HG03571 (cell line): ENCODE data around the gene CTNNA1.
"Not testable (repeated sequence)": the region's sequence is repeated elsewhere in the genome, so short reads cannot be mapped to it uniquely, and the experiment has no call there.

ENCODE experiments used
- ATAC-seq: cut with Tn5 transposase; IDR thresholded peaks from one replicate; pipeline ENCODE4 v1.9.1; 2021; ENCODE audit not compliant: unreplicated experiment

The CTNNA1 gene

GRCh38 chr5:138752951-138753793 lies at the start of gene CTNNA1:
CTNNA1 (plus strand) TSS chr5:138753425; CDS start chr5:138781925, 28,500 bp downstream.
- peak; percentile 44 for ATAC-seq

GRCh38 chr5:138703777-138704176 lies 49.4 kb upstream of the CTNNA1 start:
- ATAC-seq: not testable (repeated sequence)

DNA sequence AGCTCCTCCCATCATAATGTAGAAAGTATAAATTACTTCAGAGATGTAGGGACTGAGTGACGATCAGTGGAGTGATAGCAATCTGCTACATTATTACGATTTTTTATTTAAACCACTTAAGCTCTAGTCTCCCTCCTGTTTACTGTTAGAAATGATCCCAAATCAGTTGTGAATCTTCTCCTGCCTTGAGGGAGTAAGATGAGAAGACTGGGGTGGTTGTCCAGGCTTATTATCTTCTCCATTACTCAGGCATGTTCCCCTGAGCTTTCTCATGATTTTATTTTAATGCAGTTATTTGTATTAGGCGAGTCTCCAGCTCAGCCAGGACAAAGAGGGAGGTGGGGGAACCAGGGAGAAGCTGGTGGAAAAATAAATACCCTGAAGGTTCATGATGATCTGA lies 48.2 kb upstream of the CTNNA1 start:
- ATAC-seq: no peak

- ATAC-seq: no peak
Measured at GRCh38 chr5:138705567-138705966, 47.7 kb upstream of the CTNNA1 start.

GRCh38 chr5:138706655-138707480 lies 46.4 kb upstream of the CTNNA1 start:
- no peak for ATAC-seq

GRCh38 chr5:138708791-138709190 lies 44.4 kb upstream of the CTNNA1 start:
- ATAC-seq: no peak

GRCh38 chr5:138709202-138709601 lies 44.0 kb upstream of the CTNNA1 start:
- ATAC-seq: no peak

GRCh38 chr5:138711087-138711486 lies 42.1 kb upstream of the CTNNA1 start:
- ATAC-seq: no peak

DNA sequence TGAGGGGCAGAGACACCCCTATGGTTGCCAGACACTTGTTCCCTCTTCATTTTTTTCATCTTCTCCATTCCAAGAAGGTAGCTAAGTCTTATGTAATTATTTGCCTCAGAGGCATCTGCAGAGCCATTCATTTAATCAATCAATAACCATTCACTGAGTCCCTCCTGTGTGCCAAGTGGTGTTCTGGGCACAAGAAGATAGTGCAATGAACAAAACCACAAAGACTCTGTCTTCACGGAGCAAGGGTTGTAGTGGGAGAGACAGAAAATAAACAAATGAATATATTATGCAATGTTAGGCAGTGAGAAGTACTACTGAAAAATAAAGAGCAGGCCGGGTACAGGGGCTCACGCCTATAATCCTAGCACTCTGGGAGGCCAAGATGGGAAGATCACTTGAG lies 41.4 kb upstream of the CTNNA1 start:
- ATAC-seq: no peak

DNA sequence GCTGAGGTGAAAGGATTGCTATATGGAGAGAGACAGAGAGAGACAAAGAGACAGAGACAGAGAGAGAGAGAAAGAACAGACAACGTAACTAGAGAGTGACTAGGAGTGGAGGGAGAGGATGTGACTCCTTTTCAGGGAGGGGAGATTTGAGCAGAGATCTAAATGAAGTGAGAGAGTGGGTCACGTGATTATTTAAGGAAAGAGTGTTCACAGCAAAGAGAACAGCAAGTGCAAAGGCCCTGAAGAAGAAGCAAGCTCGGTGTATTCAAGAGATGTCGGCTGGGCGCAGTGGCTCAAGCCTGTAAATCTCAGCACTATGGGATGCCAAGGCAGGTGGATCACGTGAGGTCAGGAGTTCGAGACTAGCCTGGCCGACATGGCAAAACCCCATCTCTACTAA lies 40.9 kb upstream of the CTNNA1 start:
- no peak for ATAC-seq

- ATAC-seq: no peak
Measured at GRCh38 chr5:138712791-138713190, 40.4 kb upstream of the CTNNA1 start.

DNA sequence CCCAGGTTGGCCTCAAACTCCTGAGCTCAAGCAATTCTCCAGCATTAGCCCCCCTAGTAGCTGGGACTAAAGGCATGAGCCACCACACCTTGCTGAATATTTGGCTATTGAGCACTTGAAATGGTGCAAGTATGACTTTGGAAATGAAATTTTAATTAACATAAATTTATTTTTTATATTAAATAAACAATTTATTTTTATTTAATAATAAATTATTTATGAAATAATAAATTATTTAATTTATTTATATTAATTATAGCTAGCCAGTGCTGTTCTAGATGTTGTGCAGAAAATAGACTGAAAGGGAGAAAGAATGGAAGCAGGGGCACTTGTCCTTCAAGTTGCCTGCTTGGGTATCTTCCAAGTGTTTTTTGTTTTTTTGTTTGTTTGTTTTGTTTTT lies 40.0 kb upstream of the CTNNA1 start:
- no peak for ATAC-seq

GRCh38 chr5:138714694-138715093 lies 38.5 kb upstream of the CTNNA1 start:
- ATAC-seq: no peak

GRCh38 chr5:138715931-138716432 lies 37.2 kb upstream of the CTNNA1 start:
- not testable (repeated sequence) for ATAC-seq

DNA sequence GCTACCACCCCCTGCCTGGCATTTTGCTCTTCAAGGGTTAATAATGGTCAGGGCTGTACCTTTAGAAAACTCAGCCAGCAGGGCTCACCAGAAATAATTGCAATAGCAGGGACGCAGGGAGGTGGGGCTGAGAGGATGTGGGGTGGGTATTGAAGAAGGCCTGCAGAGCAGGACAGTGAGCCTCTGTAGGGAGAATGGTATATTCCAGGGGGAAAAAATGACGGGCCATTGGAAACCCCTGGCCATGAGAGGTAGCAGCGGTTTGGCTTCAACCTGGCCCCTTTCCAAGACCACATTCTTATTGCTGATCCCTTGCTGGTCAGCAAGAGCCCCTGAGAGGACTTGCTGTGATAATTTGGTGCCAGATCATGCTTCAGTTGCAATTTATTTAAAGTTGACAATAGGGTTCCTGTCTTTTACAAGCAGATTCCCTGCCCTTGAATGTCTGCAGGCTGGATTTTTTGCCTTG lies 36.7 kb upstream of the CTNNA1 start:
- ATAC-seq: no peak

DNA sequence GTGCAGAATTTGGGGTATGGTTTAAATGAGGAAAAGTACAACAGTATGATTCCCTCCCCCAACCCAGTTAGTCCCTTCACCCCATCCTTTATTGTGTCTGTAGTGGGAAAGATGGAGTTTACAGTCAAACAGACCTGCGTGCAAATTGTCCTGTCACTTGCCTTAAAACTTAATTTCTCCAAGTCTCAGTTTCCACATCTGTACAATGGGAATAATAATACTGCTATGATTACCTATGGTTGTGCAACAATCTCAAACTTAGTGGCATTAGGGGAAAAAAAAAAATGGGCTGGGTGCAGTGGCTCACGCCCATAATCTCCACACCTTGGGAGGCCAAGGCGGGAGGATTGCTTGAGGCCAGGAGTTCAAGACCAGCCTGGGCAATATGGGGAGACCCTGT lies 35.8 kb upstream of the CTNNA1 start:
- no peak for ATAC-seq

GRCh38 chr5:138719811-138720210 lies 33.4 kb upstream of the CTNNA1 start:
- ATAC-seq: no peak

DNA sequence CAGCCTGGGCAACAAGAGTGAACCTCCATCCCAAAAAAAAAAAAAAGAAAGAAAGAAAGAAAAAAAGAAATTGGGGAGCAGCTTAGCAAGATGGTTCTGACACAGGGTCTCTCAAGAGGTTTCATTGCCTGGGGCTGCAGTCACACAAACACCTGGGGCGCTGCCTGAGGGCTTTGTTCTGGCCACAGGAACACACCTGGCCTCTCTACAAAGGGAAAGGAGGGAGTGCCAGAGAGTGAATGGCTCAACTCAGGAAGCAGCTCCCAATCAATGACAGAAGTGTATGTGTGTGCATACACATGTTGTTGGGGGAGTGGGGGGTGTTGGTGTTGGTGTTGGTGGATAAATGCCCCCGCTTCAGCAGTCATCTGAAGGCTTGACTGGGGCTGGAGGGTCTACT lies 32.4 kb upstream of the CTNNA1 start:
- ATAC-seq: no peak

GRCh38 chr5:138721979-138722378 lies 31.2 kb upstream of the CTNNA1 start:
- no peak for ATAC-seq

- ATAC-seq: no peak
Measured at GRCh38 chr5:138722544-138723177, 30.6 kb upstream of the CTNNA1 start.

GRCh38 chr5:138724470-138725146 lies 28.6 kb upstream of the CTNNA1 start:
- ATAC-seq: no peak
